ENCODE data around the gene EME2. TPM values are rescaled to one million over a fixed set of nuclear protein-coding genes. Genes with fewer than 3 reads are reported as not detected.

Gene EME2
- polyA plus RNA-seq, 1 experiment, result 2.4 TPM

GRCh38 chr16:1810536-1810935, 37.9 kb downstream of the EME2 start:
- no peak for TF ChIP-seq CTCF (IDR thresholded peaks at IDR 0.05; ENCODE audit: low read depth, low read length)
- H3K4me3 ChIP-seq (ENCODE audit: low read depth, low read length), result no peak overlapping the region
- H3K27me3 ChIP-seq (ENCODE audit: control insufficient read depth, insufficient read depth, low read length), result no peaks in the 10 kb centered on the region
- no peaks in the 10 kb centered on the region; the same call in 1 of the 2 replicates for H3K9me3 ChIP-seq (ENCODE audit: control insufficient read depth, insufficient read depth, low read length)
- ChIA-PET POLR2A (no interaction called here), CTCF (interaction anchor here (1.0 kb wide), 1 partner anchor 28 kb away, joined by 3 read pairs; the partner anchor contains the start of genes NUBP2 and SPSB3)
- no peak overlapping the region for H3K27ac ChIP-seq (ENCODE audit: low read depth, low read length)
- DNase-seq (ENCODE audit: low read depth, low spot score), result no peak

GRCh38 chr16:1812732-1813163, 40.1 kb downstream of the EME2 start:
- CTCF ChIA-PET, result interaction anchor here (1.2 kb wide), 1 partner anchor 11 kb away, joined by 4 read pairs; no protein-coding TSS in a partner anchor
- no peaks in the 10 kb centered on the region for H3K27me3 ChIP-seq (ENCODE audit: control insufficient read depth, insufficient read depth, low read length)
- DNase-seq (ENCODE audit: low read depth, low spot score), result peak; percentile 74
- POLR2A ChIA-PET, result no interaction called here
- peak overlapping the region; percentile 39 for H3K27ac ChIP-seq (ENCODE audit: low read depth, low read length)
- no peaks in the 10 kb centered on the region; the same call in 1 of the 2 replicates for H3K9me3 ChIP-seq (ENCODE audit: control insufficient read depth, insufficient read depth, low read length)
- peak overlapping the region; percentile 25; the same call in 1 of the 2 replicates for H3K4me3 ChIP-seq (ENCODE audit: low read depth, low read length)
- peak; percentile 68 for TF ChIP-seq CTCF (IDR thresholded peaks at IDR 0.05; ENCODE audit: low read depth, low read length)

GRCh38 chr16:1815461-1815860, 42.9 kb downstream of the EME2 start:
- no peak for TF ChIP-seq CTCF (IDR thresholded peaks at IDR 0.05; ENCODE audit: low read depth, low read length)
- DNase-seq (ENCODE audit: low read depth, low spot score), result no peak
- no peak overlapping the region for H3K27ac ChIP-seq (ENCODE audit: low read depth, low read length)
- no peaks in the 10 kb centered on the region; the same call in 1 of the 2 replicates for H3K9me3 ChIP-seq (ENCODE audit: control insufficient read depth, insufficient read depth, low read length)
- ChIA-PET POLR2A (no interaction called here), CTCF (interaction anchor here (0.6 kb wide), 1 partner anchor 110 kb away, joined by 3 read pairs; no protein-coding TSS in a partner anchor)
- no peak overlapping the region for H3K4me3 ChIP-seq (ENCODE audit: low read depth, low read length)
- no peaks in the 10 kb centered on the region for H3K27me3 ChIP-seq (ENCODE audit: control insufficient read depth, insufficient read depth, low read length)

GRCh38 chr16:1816396-1817275, 44.0 kb downstream of the EME2 start:
- ChIA-PET POLR2A (no interaction called here), CTCF (no interaction called here)
- no peak for DNase-seq (ENCODE audit: low read depth, low spot score)
- Histone ChIP-seq H3K4me3 (ENCODE audit: low read depth, low read length) (no peak overlapping the region), H3K9me3 (ENCODE audit: control insufficient read depth, insufficient read depth, low read length) (no peaks in the 10 kb centered on the region; the same call in 1 of the 2 replicates), H3K27ac (ENCODE audit: low read depth, low read length) (no peak overlapping the region), H3K27me3 (ENCODE audit: control insufficient read depth, insufficient read depth, low read length) (no peaks in the 10 kb centered on the region)
- TF ChIP-seq CTCF (IDR thresholded peaks at IDR 0.05; ENCODE audit: low read depth, low read length), result no peak

- ChIA-PET CTCF (no interaction called here), POLR2A (no interaction called here)
- Histone ChIP-seq H3K9me3 (ENCODE audit: control insufficient read depth, insufficient read depth, low read length) (no peaks in the 10 kb centered on the region; the same call in 1 of the 2 replicates), H3K27ac (ENCODE audit: low read depth, low read length) (no peak overlapping the region), H3K27me3 (ENCODE audit: control insufficient read depth, insufficient read depth, low read length) (no peaks in the 10 kb centered on the region), H3K4me3 (ENCODE audit: low read depth, low read length) (no peak overlapping the region)
- no peak for DNase-seq (ENCODE audit: low read depth, low spot score)
- no peak for TF ChIP-seq CTCF (IDR thresholded peaks at IDR 0.05; ENCODE audit: low read depth, low read length)
Measured at GRCh38 chr16:1817276-1817589, 44.6 kb downstream of the EME2 start.
